Naive thymus-derived CD8-positive, alpha-beta T cell (primary cell): ENCODE data around the gene SHISA6. TPM values are rescaled to one million over a fixed set of nuclear protein-coding genes. Genes with fewer than 3 reads are reported as not detected.
A peak's percentile ranks its signal among the peaks of the same experiment; 100 is the strongest.

Experiments used
- ATAC-seq, 2 donors: fragments of 150-1000 bp; cut with Tn5 transposase in 1 of 2; sonication (Bioruptor Pico), chemical (Tn5 transposase) in 1 of 2; 1 replicate in 1 of 2; 2 replicates in 1 of 2; pipeline ENCODE4 v1.10.0; 2021; ENCODE audit warnings: mild to moderate bottlenecking in 2 of 2, moderate library complexity in 2 of 2
- POLR2A ChIA-PET: fragments of 350-600 bp; sonication (Branson Sonifier 250); formaldehyde crosslinking; loops from one replicate; lab custom pipeline; 2021; ENCODE audit warnings: antibody characterized with exemption; lab: Charles Lee
- DNase-seq, 10 donors: peaks; one replicate each; pipeline versions ENCODE4 v3.0.0 to v3.0.0-alpha.2; 2020 to 2022
- H3K27ac Mint-ChIP-seq, 10 donors: one replicate each; pipeline ENCODE4 v1.8.0; 2020 to 2022; ENCODE audit warnings: mild to moderate bottlenecking in 10 of 10, mixed read lengths in 10 of 10, moderate library complexity in 4 of 10, inconsistent platforms in 1 of 10
- H3K27me3 Mint-ChIP-seq, 5 donors: one replicate each; pipeline ENCODE4 v1.8.0; 2021 to 2022; ENCODE audit warnings: mixed read lengths in 5 of 5
- H3K36me3 Mint-ChIP-seq, 3 donors: one replicate each; pipeline ENCODE4 v1.8.0; 2020 to 2022; ENCODE audit warnings: mixed read lengths in 3 of 3, mild to moderate bottlenecking in 2 of 3, inconsistent platforms in 1 of 3
- H3K4me1 Mint-ChIP-seq, 4 donors: one replicate each; pipeline ENCODE4 v1.8.0; 2021 to 2022; ENCODE audit warnings: mixed read lengths in 4 of 4
- H3K4me3 Mint-ChIP-seq, 10 donors: one replicate each; pipeline ENCODE4 v1.8.0; 2020 to 2022; ENCODE audit warnings: mild to moderate bottlenecking in 10 of 10, mixed read lengths in 10 of 10, moderate library complexity in 6 of 10, inconsistent platforms in 1 of 10
- H3K9me3 Mint-ChIP-seq, 9 donors: one replicate each; pipeline ENCODE4 v1.8.0; 2020 to 2022; ENCODE audit warnings: mixed read lengths in 9 of 9, mild to moderate bottlenecking in 3 of 9, inconsistent platforms in 1 of 9, moderate library complexity in 1 of 9
- polyA plus RNA-seq, 3 donors: library from polyadenylated mRNA; unstranded; fragments of 300-500 nt; fragmentation: Illumina TruSeq; gene quantifications; one replicate each; pipeline ENCODE4 v1.2.3, GENCODE V29; 2021
- total RNA-seq, 8 experiments: library from RNA in 2 of 8; stranded (reverse) in 2 of 8; gene quantifications; one replicate each; pipeline ENCODE4 v1.2.3 and lab custom pipeline; 2021 to 2026

SHISA6 gene
- total and polyA plus RNA-seq, 5 experiments from 2014 or later: not detected

DNA sequence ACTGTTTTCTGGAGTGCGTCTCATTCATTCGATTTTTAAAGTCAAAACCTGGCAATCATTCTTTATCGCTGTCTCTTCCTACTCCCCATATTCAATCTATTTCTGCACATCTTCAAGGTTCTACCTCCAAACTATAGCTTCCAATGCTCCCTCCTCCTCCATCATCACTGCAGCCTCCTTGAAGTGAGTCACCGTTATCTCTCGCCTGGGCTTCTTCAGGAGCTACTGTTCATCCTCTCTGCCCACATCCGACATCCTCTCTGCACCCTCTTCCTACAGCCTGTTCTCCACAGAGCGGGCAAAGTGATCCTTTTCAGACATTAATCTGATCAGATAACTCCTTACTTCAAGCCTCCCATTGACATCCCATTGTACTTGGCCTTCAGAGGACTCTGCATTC is 213.1 kb downstream of the SHISA6 start:
- no peak overlapping the region for H3K27ac Mint-ChIP-seq
- no peaks in the 10 kb centered on the region for H3K36me3 Mint-ChIP-seq
- POLR2A ChIA-PET: no interaction called here
- DNase-seq: no peak
- peaks cover 0 to 23% (median 11%) of the 10 kb centered on the region in 9 donors for H3K9me3 Mint-ChIP-seq
- no peaks in the 10 kb centered on the region for H3K4me1 Mint-ChIP-seq
- ATAC-seq: no peak
- peaks cover 0 to 13% (median 0%) of the 10 kb centered on the region in 5 donors for H3K27me3 Mint-ChIP-seq
- H3K4me3 Mint-ChIP-seq: no peak overlapping the region

DNA sequence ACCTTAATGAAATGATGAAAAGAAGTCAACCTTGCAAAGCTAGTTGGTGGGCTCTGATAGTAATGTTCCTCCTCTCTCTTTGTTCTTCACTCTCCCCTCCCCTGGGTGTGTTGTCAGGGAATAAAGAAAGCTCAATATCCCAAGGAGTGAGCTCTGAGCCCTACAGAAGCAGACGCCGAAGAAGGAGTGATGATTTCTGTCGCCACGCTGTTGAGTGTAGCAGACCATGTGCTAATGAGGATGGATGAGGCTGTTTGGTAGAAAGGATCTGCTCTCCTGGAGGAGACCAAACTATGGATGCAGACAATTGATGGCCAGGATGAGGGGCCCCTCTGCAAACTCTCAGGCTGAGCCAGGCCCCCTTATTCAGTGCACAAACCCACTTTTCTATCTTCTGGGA is 217.3 kb downstream of the SHISA6 start:
- POLR2A ChIA-PET: no interaction called here
- Mint-ChIP-seq H3K36me3 (no peaks in the 10 kb centered on the region), H3K9me3 (peaks cover 0 to 26% (median 11%) of the 10 kb centered on the region in 9 donors), H3K4me3 (no peak overlapping the region), H3K4me1 (no peaks in the 10 kb centered on the region), H3K27ac (no peak overlapping the region), H3K27me3 (peaks cover 0 to 7% (median 0%) of the 10 kb centered on the region in 5 donors)
- DNase-seq: no peak
- ATAC-seq: no peak

DNA sequence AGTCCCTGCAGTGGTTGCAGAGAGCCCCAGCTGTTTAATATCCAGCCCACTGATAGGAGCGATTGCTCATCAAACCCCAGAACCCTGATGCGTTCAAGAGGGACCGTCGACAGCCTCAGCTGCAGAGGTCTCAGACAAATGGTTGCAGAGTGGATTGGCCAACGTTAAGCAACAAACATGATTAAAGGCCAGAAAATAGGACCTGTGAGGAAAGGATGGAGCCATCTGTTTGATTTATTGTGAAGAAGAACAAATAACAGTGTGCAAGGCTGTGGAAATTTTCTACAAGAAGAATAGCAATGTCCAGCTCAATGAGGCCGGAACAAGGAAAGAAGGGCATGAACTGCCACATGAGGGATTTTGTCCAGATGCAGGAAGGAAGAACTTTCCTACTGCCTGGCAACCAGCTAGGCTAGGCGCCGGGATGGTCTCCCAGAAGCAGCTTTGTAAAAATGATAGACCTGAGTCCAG is 218.9 kb downstream of the SHISA6 start:
- H3K27me3 Mint-ChIP-seq: peaks cover 0 to 7% (median 1%) of the 10 kb centered on the region in 5 donors
- H3K27ac Mint-ChIP-seq: no peak overlapping the region
- no peak overlapping the region for H3K4me3 Mint-ChIP-seq
- no peaks in the 10 kb centered on the region for H3K36me3 Mint-ChIP-seq
- POLR2A ChIA-PET: no interaction called here
- ATAC-seq (no peak), DNase-seq (no peak)
- no peaks in the 10 kb centered on the region for H3K4me1 Mint-ChIP-seq
- H3K9me3 Mint-ChIP-seq: peaks cover 0 to 22% (median 3%) of the 10 kb centered on the region in 9 donors

DNA sequence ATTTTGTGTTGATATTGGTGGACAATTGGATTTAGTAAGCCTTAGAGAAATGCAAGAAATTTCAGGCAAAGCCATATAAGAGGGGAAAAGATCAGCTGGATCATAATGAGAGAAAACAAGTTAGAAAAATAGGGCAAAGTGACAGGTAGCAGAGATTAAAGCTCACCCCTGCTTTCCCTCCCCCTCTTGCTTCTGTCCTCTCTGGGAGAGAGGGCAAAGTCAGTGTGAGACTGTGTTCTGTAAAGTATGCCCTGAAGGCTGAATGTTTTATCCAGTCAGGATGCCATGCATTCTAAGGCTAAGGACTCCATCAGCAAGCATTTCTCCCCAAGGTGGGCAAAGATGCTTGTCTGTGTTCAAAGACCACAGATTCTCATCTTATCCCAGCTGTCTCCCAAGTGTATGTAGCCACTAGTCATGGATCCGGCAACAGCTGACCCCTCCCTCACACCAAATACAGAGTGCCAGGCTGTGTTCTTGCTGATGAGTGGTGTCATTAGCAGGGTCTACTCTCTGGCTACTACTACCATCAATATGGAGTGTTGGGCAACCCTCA is 221.1 kb downstream of the SHISA6 start:
- H3K27ac Mint-ChIP-seq: no peak overlapping the region
- POLR2A ChIA-PET: no interaction called here
- no peak for DNase-seq
- H3K36me3 Mint-ChIP-seq: no peaks in the 10 kb centered on the region
- no peaks in the 10 kb centered on the region for H3K4me1 Mint-ChIP-seq
- H3K9me3 Mint-ChIP-seq: peaks cover 0 to 23% (median 1%) of the 10 kb centered on the region in 9 donors
- H3K4me3 Mint-ChIP-seq: no peak overlapping the region
- H3K27me3 Mint-ChIP-seq: peaks cover 0 to 9% (median 1%) of the 10 kb centered on the region in 5 donors
- ATAC-seq: no peak

- Mint-ChIP-seq H3K4me1 (no peaks in the 10 kb centered on the region), H3K9me3 (peaks cover 0 to 16% (median 7%) of the 10 kb centered on the region in 9 donors), H3K27ac (no peak overlapping the region), H3K27me3 (peaks cover 0 to 6% (median 0%) of the 10 kb centered on the region in 5 donors), H3K4me3 (no peak overlapping the region), H3K36me3 (no peaks in the 10 kb centered on the region)
- POLR2A ChIA-PET: no interaction called here
- no peak for ATAC-seq
- DNase-seq: no peak
These were observed 226.6 kb downstream of the SHISA6 start for GRCh38 chr17:11467639-11468038.

DNA sequence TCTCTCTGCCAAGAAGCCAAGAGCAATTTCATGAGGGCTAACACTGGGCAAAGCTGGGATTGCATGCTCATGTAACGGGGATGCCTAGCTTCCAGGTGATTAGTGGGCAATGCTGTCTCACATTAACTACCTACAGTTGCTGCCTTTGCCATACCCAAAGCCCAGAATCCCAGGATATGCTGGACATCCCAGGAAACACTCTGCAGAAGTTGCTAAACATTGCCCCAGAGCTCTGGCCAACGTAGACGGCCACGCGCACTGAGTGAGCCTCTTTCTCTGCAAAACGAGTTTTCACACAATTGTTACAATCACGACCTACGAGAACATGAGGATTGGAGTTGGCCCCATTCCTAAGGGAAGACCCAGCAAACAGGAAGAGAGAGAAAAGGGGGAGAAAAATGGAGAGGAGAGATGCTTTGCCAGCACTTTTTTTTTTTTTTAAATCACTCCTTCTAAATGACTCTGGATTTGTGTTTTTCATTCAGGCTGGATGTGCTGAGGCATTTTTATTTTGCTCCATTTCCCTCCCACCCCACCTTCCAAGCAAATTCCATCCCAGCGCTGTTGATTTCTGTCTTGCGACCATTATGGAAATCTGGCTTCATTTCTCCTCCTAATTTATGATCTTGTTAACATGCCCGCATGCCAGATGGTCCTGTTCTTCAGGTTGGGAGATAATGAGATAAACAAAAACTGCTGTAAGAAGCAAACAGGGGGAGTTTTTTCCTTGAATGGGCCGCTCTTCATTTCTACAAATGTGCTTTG is 244.5 kb downstream of the SHISA6 start:
- Mint-ChIP-seq H3K4me3 (no peak overlapping the region), H3K4me1 (peaks cover 0 to 2% (median 0%) of the 10 kb centered on the region in 4 donors), H3K27me3 (peaks cover 0 to 5% (median 0%) of the 10 kb centered on the region in 5 donors), H3K27ac (no peak overlapping the region), H3K9me3 (peaks cover 2 to 14% (median 5%) of the 10 kb centered on the region in 9 donors), H3K36me3 (peaks cover 0 to 4% (median 0%) of the 10 kb centered on the region in 3 donors)
- ATAC-seq: no peak
- no peak for DNase-seq
- POLR2A ChIA-PET: no interaction called here

DNA sequence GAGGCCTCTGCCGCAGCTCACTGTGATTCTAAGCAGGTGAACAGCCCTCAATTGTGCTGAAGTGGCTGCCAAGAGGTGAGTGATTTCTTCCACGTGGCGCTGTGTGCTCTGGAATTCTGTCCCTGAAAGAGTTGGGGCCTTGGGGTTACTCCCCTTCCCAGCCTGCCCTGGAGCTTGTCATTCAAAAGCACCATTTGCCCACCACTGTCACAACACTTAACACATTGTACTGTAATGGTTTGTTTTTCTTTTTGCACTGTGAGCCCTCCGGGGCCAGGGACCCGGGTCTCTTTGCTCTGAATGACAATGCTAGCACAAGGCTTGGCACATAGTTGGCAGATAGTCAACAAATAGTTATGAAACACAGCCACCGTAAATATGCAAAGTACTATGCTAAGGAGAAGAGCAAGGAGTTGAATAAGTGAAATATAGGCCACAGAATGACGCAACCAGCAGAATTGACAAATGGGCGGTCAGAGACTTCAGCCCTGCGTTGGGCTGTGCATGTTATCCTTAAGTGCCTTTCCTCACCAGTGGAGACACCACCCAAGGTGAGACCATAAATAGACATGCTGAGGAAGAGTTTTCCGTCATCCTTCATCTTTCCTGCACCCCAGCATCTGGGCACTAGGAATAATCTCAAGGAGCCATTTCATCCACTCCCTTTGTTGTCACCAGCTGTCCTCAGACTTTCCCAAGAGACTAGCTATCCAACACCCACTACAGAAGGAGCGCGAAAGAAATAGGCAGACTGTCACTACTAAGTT is 245.3 kb downstream of the SHISA6 start:
- Mint-ChIP-seq H3K36me3 (peaks cover 0 to 4% (median 0%) of the 10 kb centered on the region in 3 donors), H3K9me3 (peaks cover 2 to 18% (median 5%) of the 10 kb centered on the region in 9 donors), H3K4me3 (no peak overlapping the region), H3K4me1 (peaks cover 0 to 2% (median 0%) of the 10 kb centered on the region in 4 donors), H3K27me3 (peaks cover 0 to 2% (median 0%) of the 10 kb centered on the region in 5 donors), H3K27ac (no peak overlapping the region)
- ATAC-seq (no peak), DNase-seq (no peak)
- POLR2A ChIA-PET: no interaction called here

DNA sequence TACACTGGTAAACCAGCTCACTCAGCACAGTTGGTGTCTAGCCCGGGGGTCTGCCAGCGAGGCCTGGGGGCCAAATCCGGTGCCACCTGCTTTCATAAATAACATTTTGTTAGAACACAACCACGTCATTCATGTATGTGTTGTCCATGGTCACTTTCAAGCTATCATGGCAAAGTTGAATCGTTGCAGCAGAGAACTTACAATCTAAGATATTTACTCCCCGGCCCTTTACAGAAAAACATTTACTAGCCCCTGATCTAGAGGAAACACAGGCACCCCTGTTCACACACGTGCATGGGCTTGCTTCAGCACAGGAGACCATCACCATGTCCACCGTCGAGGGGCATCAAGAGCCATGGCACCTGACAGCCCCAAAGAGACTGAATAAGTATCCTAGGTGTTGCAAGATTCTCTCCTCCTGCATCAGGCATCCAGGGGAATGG is 245.9 kb downstream of the SHISA6 start:
- no peak for DNase-seq

DNA sequence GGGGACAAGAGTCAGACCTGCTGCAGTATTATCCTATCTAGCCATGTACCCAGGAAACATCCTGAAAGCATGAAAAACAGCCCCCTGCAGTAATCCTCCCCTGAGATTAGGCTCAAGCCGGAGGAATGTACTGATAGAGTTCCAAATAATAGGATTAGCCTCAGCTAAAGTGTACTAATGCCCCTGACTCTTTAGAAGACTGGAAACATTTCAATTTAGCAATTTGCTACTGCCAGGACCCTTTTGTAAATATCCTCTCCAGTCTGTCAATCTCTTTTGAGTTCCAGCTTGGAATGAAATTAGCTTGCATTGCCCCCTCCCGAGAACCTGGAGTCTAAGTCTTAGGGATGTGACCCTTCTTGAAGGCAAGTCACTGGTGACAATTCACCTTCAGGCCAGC is 246.5 kb downstream of the SHISA6 start:
- Mint-ChIP-seq H3K4me3 (no peak overlapping the region), H3K36me3 (peaks cover 0 to 4% (median 0%) of the 10 kb centered on the region in 3 donors), H3K27ac (no peak overlapping the region), H3K4me1 (peaks cover 0 to 2% (median 0%) of the 10 kb centered on the region in 4 donors), H3K27me3 (no peaks in the 10 kb centered on the region), H3K9me3 (peaks cover 0 to 18% (median 6%) of the 10 kb centered on the region in 9 donors)
- DNase-seq (no peak), ATAC-seq (no peak)
- POLR2A ChIA-PET: no interaction called here

More for the DNA sequence above, 245.9 kb downstream of the SHISA6 start:
- no peak overlapping the region for H3K4me3 Mint-ChIP-seq
- no peak for ATAC-seq
- H3K27me3 Mint-ChIP-seq: no peaks in the 10 kb centered on the region
- H3K36me3 Mint-ChIP-seq: peaks cover 0 to 4% (median 0%) of the 10 kb centered on the region in 3 donors
- no peak overlapping the region for H3K27ac Mint-ChIP-seq
- peaks cover 0 to 18% (median 5%) of the 10 kb centered on the region in 9 donors for H3K9me3 Mint-ChIP-seq
- POLR2A ChIA-PET: no interaction called here
- peaks cover 0 to 2% (median 0%) of the 10 kb centered on the region in 4 donors for H3K4me1 Mint-ChIP-seq

DNA sequence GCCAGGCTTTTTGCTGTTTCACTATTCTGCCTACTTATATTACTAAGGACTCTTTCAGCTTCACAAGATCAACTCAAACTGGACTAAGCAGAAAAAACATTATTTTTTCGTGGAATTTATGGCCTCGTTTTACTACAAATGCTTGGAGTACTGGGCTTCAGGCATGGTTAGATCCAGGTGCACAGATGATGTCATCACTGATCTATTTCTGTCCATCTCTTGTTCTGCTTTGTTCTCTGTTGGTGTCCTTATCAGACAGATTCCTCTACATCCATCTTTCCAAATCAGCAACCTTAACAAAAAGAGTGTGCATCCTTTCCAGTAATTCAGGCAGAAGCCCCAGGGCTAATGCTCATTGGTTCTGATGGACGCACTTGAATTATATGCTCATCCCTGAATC is 247.4 kb downstream of the SHISA6 start:
- Mint-ChIP-seq H3K27ac (no peak overlapping the region), H3K9me3 (peaks cover 0 to 18% (median 8%) of the 10 kb centered on the region in 9 donors), H3K27me3 (no peaks in the 10 kb centered on the region), H3K4me1 (peaks cover 0 to 2% (median 0%) of the 10 kb centered on the region in 4 donors), H3K4me3 (no peak overlapping the region), H3K36me3 (peaks cover 0 to 4% (median 0%) of the 10 kb centered on the region in 3 donors)
- ATAC-seq: no peak
- no peak for DNase-seq
- POLR2A ChIA-PET: no interaction called here

- POLR2A ChIA-PET: no interaction called here
- Mint-ChIP-seq H3K4me3 (no peak overlapping the region), H3K4me1 (peaks cover 0 to 2% (median 0%) of the 10 kb centered on the region in 4 donors), H3K9me3 (peaks cover 0 to 27% (median 12%) of the 10 kb centered on the region in 9 donors), H3K27me3 (no peaks in the 10 kb centered on the region), H3K36me3 (peaks cover 0 to 4% (median 0%) of the 10 kb centered on the region in 3 donors), H3K27ac (peak overlapping the region in 1 of 10 donors; percentile 76)
- DNase-seq (no peak), ATAC-seq (no peak)
These were observed 249.2 kb downstream of the SHISA6 start for GRCh38 chr17:11490171-11490755.

DNA sequence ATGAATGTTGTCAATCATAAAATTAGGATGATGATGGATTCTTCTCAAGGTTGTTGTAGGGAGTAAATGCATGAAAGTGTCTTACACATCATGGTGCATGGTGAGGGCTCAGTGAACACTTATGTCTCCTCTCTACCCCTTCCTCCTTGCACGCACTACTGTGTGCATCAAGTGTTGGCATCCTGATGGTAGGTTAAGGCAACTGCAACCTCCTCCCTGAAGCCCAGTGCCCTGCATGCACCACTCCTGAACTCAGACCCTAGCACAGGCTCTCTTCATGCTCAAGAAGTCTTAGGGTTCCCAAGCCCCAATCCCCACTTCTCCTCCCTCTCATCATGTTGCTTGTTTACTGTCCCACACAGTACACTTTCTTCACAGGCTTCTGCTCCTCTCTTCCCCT is 251.5 kb downstream of the SHISA6 start:
- H3K36me3 Mint-ChIP-seq: peaks cover 0 to 4% (median 0%) of the 10 kb centered on the region in 3 donors
- peaks cover 0 to 2% (median 0%) of the 10 kb centered on the region in 4 donors for H3K4me1 Mint-ChIP-seq
- POLR2A ChIA-PET: no interaction called here
- H3K27me3 Mint-ChIP-seq: peaks cover 0 to 4% (median 0%) of the 10 kb centered on the region in 5 donors
- DNase-seq: no peak
- no peak overlapping the region for H3K27ac Mint-ChIP-seq
- peaks cover 0 to 36% (median 12%) of the 10 kb centered on the region in 9 donors for H3K9me3 Mint-ChIP-seq
- no peak overlapping the region for H3K4me3 Mint-ChIP-seq
- no peak for ATAC-seq
